Forelimb muscle (tissue), 1 donor: ENCODE measurements around the gene BAIAP3. TPM values are rescaled to one million over a fixed set of nuclear protein-coding genes. Genes with fewer than 3 reads are reported as not detected.
A peak's percentile ranks its signal among the peaks of the same experiment; 100 is the strongest.

Source experiments
- DNase-seq: peaks from one replicate; pipeline ENCODE4 v3.0.0-alpha.2; 2013; ENCODE audit warnings: low read depth
- polyA plus RNA-seq: library from polyadenylated mRNA; unstranded; fragments of 120-200 nt; gene quantifications from one replicate; pipeline ENCODE4 v1.2.1, GENCODE V29; 2013; ENCODE audit not compliant: insufficient read length

The BAIAP3 gene
- polyA plus RNA-seq, 1 donor = 0.65 TPM

DNA sequence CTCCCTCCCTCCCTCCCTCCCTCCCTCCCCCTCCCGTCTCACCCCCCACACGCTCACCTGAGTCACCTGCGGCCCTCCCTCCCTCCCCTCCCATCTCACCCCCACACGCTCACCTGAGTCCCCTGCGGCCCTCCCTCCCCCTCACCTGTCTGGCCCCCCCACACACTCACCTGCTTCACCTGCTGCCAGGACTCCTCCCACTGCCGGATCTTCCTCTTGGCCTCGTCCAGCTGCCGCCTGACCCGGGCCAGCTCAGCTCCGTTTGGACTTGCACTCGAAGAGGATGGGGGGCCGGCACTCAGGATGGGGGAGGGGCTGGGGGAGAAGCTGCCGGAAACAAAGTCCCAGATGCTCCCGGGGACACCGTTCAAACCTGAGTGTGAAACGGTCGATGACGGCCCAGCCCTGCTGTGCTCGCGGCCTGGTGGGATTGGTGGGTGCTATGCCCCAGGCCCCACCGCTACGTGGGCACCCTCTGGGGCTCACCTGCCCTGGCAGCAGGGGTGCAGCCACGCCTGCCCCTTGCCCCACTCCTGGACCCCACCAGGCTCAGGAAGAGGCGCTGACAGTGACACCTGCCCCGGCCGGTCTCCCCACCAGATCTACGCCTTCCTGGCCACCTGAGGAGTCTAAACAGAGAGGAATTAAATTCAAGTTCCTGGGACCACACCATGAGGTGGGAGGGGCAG is 34.2 kb downstream of the BAIAP3 start:
- DNase-seq = no peak

DNA sequence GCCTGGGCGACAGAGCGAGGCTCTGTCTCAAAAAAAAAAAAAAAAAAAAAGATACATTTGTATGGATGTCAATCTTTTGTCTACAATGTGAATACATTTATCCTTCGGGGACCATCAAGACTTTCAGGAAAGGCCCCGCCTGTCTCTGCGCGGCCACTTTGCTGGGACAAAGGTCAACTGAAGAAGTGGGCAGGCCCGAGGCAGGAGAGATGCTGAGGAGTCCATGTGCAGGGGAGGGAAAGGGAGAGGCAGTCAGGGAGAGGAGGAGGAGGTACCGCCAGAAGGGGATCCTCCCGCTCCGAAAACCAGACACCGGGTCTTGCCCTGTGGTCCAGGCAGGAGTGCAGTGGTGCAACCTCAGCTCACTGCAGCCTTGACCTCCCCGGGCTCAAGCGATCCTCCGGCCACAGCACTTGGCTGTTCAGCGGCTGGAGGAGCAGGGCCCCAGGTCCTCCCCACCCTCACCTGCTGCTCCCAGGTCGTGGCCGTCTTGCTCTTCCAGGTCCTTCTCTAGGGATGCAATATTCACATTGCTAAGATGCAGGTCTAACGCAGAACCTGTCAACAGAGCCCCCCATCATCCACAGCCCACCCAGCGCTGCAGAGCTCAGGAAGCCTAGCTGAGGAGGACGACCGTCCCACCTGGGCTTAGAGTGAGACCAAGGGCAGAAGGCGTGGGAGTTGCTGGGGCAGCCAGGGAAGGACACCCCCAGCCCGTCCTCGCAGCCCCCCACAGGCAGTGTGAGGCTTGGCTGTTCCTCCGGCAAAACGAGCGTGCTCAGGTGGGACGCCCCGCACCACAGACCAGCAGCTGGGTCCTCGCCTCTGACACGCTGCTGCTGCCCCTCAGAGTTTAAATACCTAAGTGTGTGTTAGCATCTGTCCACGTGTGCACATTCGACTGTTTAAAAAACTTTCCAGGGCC is 37.9 kb downstream of the BAIAP3 start:
- no peak for DNase-seq

DNA sequence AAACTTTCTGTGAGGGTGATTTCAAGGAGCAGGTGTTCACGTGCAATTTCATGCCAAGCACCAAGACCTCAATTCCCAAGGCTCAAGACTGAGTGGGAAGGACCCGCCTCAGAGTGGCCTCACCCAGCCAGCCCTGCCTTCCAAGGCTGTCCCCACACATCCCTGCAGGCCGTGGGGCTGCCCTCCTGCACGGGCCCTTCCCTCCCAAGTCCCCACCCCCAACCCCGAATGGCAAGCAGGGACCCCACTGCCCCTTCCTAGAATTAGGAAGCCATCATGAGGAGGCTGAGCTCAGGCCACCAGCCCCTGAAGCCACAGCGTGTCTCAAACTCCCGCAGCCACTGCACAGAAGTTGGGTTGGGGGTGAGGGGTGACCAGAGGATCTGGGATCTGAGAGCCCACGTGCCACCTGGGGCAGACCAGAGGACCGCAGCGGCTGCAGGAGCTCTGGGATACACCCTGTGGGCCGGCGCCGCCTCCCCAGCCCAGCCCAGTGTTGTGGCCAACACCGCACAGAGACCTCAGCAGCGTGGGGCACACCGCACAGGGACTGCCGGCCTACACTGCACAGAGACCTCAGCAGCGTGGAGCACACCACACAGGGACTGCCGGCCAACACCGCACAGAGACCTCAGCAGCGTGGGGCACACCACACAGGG is 39.0 kb downstream of the BAIAP3 start:
- DNase-seq = no peak

DNA sequence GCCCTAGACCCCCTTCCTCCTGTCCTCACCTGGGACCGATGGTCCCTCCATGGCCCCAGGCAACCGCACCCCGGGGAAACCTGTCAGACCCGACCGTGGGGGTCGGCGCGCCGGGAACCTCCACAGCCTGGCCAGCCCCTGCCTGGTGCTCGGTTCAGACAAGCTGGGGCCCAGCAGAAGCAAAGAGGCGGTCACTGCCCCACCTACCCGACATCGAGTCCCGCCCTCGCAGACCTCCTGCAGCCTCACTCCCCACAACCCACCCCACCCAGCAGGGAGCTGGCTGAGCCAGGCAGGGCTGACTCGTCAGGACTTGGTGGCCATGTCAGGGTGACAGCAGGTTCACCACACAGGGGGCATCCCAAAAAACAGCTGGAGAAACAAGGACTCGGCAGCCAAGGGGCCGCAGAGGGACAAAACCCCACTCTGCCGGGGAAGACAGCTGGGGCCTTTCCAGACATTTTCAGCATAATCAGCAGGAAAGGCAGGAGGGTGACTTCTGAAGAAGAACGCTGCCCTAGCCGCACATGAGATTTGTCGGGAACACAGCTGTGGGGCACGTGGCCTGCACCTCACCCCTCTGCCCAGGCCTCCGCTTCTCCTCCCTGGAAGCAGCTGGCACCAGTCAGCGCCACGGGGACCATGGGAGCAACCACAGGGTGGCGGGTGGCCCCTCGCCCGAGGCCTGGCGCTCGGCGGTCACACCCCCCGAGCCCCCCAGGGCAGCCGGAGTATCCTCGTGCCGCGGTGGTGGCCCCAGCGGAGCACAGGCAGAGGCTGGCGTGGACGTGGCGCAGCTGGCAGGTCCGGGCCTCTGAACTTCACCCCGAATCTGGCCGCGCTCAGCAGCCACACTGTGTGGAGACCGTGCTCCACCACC is 41.2 kb downstream of the BAIAP3 start:
- no peak for DNase-seq

DNA sequence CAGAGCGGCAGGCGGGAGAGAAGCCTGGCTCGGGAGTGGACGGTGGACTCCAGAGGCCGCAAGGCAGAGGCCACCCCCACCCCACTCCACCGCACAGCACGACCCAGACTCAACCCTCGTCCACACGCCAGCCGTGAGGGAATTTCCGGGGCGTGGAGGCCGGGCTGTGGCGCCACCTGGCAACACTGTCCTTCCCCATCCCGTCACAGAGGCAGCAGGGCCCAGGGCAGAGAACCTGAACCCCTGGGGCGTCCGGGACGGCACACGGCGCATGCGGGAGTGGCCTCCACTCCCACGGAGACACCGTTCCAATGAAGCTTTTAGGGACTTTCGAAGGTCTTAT is 41.8 kb downstream of the BAIAP3 start:
- DNase-seq = no peak

DNA sequence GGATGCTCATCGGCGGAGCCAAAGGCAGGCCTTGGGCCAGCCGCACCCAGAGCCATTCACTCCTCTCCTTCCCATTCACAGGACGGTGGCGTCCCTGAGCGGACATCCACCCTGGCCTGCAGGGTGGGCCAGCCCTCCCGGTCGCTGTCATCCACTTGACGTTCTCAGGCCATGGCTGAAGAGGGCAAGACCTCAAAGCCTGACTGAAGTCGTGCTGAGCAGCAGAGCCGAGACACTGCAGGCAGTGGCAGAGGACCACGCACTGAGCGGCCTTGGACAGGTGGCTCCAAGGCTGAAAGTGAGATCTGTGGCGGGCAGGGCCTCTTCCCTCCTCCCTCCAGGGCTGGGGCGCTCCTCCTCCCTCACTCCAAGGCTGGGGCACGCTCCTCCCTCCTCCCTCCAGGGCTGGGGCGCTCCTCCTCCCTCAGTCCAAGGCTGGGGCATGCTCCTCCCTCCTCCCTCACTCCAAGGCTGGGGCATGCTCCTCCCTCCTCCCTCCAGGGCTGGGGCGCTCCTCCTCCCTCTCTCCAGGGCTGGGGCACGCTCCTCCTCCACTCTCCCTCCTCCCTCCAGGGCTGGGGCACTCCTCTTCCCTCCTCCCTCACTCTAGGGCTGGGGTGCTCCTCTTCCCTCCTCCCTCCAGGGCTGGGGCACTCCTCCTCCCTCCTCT is 42.4 kb downstream of the BAIAP3 start:
- DNase-seq = no peak

DNA sequence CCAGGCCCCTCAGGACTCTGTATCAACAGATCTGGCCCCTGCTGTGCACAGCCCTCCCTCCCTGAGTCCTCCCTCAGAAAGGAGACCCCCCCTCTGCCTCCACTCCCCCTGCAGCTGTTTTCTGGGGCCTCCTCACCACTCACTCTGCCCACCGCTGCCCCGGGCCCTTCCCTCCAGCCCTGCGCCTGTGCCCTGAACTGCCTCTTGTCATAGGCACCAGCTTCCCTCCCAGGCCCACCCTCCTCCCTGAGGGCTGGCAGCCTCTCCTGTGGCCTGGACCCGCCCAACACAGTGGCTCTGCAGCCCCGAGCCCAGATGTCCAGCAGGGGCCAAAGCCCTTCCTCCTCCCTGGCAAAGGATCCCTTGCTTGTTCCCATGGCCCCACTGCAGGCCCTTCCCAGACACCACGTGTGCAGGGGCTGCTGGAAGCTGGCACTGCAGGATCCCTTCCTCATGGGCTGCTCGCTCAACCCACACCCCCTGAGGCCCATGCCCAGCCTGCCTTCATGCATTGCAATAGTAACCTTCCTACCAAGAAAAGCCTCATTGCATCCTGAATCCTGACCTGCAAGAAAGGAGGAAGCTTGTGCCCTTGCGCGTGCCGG is 44.1 kb downstream of the BAIAP3 start:
- DNase-seq = no peak

DNA sequence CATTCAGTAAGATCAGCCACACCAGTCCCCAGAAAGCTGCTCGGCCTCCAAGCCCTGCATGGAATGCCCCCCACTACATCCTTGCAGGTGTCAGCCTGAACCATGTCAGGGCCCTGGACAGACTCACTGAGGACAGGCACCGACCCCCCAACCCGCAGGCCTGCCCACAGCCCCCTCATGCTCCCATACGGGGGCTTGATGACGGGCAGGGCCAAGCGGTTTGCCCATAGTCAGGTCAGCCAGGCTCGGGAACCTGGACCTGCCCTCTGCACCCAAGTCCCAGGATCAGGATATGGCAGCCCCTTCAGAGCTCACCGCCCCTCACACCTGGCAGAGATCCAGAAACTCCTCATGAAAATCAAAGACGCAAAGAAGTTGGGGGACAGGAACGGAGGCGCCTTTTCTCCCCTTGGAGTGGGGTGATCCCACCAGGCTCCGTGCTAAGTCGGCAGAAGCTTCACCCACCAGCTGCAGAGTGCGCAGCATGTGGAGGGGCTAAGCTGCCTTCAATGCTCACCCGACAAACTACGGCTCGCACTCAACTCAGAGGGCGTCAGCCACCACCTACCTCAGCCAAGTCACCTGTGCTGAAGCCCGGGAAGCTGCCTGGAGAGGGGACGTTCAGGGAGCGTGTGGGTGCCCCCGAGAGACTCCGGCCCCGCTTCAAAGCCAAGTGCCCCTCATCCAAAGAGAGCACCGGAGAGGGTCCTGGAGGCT is 44.8 kb downstream of the BAIAP3 start:
- DNase-seq = no peak

DNA sequence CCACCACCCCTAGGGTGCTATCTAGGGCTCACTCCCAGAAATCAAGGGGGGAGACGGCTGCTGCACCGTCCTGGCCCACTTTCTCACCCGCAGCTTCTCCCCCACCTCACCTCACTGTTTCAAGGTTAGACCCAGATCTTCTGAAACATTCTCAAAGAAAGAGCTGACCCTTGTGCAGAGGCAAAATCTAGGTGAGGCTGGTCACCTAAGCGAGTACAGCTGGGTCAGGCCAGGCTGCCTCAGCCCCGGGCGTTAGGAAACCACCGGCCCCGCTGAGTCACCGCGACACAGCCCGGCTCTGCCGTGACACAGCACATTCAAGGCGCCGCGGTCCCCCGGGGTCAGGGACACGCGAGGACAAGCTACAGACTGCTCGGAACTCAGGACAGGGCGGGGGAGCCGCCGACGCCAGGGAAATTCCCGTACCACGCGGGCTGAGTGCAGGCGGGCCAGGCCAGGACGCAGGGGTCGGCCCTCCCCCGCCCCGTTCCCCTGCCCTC is 45.4 kb downstream of the BAIAP3 start:
- DNase-seq = peak; percentile 2

DNA sequence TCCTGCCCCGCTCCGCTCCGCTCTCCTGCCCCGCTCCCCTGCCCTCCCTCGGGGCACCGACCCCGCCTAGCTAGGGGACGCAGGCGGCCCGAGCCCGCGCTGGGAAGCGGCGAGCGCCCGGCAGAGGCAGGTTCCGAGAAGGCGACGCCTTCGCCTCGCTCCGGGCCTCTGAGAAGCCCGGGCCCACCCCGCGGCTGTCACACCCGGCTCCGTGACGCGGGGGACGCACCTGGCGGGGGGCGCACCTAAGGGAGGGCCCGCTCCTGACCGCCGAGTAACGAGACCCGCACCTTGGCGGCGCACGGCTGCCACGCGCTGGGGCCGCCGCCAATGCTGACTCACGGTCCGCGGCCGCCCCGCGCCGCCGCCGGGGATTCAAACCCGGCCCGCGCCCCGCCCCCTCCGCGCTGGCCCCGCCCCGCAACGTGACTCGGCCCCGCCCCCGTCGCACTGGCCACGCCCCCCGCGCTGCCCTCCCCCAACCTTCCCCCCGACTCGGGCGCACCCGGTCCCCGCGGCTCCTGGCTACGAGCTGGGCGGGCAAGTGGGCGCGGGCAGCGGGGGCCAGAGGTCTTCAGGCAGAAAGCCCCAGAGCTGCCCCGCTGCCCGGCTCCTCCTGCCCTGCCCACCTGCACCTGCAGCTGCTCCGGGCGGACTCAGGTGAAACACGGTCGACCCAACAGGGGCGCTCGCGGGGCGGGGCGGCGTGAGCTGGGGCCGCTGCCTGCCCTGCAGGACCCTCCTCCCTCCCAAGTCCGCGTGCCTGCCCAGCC is 46.0 kb downstream of the BAIAP3 start:
- no peak for DNase-seq

DNA sequence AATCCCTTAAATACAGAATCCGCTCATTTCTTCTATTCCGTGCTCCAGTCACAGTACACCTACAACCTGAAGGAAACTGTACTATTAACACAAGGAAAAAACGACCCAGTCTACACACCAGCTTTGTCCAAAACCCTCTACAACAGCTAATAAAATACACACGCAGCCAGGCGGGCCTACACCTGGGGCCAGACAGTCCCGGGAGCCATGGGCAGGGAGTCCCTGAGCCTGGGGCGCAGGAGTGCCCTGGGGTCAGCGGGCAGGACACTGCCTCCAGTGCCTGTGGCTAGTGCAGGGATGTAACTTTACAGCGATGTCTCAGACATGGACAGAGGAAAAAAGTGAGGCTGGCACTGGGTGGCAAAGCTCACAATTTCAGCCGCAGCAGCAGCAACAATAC is 46.8 kb downstream of the BAIAP3 start:
- DNase-seq = no peak

DNA sequence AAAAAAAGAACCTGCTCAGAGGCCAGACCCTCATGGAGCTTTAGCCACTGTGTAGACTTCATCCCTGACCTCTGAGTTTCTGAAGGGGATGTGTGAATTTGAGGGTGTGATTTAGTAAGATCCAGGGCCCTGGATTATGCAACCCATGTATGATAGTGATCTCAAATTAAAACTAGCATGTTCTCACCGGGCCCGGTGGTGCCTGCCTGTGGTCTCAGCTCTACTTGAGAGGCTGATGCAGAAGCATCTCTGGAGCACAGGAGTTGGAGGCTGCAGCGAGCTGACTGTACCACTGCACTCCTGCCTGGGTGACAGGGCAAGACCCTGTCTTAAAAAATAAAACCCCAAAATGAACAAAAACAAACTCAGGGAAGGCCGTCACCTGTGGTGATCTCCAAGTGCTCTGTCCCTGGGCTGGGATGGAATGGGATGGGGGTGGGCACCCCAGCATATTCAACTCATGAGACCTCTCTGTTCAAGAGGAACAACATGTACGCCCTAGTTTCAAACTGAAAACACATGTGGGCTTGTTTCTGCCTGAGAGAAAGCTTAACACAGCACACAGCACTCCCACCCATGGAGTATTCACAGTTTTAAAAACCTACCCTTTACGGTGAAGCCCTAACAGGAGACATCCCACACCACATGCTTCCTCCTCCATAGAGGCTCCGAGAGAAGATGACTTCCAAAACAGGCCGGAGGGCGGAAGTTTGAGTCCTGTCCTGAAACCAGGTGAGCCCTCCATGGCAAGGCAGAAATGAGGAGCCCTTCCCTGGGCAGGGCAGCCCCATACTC is 48.4 kb downstream of the BAIAP3 start:
- no peak for DNase-seq

DNA sequence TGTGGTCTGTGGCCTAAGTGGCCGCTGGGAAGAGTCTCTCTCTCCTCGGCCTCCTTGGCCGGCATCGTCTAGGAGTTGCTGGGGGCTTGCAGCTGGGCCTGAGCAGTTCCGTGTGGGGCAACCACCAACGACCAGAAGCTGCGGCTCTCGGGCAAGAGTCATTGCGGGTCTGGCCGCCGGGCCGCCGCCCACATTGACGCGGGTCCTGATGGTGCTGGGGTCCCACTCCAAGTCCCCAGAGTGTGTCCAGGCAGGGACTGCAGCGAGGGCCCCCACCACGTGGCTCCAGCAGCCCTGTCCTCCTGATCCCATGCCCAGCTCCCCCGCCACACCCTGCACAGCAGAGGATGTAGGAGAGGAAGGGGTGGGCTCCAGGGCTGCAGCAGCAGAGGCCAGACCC is 50.1 kb downstream of the BAIAP3 start:
- DNase-seq = no peak

DNA sequence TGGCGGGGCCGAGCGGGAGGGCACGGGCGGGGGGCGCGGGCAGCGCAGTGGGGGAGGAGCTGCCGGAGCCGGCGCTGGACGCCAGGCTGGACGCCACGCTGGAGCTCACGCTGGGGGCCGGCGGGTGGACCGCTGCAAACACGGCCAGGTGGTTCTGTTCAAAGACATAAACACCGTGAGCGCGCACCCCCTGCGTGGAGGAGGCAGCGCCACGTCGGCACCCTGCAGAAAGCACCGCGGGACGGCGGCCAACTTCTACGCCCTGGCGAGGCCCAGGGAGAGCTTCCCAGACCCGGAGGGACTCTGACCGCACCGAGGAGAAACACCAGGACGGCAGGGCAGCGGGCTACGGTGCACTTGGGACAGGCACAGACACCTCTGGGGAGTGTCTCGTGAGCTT is 51.8 kb downstream of the BAIAP3 start:
- DNase-seq = no peak

DNA sequence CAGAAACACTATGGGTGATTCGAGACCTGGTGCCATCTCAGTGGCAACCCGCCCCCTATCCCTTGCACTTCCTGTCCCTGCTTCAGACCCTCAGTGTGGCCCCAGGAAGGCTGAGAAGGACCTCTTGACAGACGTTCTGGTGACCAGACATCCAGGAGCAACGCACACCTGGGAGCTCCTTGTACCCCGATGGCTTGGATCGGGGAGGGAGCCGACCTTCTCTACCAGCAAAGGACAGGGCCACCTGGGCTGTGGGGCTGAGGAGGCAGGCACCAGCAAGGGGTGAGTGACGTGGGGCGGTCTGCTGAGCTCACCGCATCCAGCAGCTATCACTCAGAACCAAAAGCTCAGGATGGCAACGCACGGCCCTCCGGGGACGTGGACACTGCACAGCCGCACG is 53.9 kb downstream of the BAIAP3 start:
- DNase-seq = no peak

DNA sequence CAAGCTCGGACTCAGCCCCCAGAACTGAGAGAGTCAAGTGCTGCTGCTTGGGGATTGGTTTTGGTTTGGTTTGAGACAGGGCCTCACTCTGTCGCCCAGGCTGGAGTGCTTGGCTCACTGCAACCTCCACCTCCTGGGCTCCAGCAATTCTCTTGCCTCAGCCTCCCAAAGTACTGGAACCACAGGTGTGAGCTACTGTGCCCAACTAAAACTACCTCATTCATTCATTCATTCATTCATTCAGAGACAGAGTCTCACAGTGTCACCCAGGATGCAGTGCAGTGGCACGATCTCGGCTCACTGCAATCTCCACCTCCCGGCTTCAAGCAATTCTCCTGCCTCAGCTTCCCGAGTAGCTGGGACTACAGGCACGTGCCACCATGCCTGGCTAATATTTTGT is 56.3 kb downstream of the BAIAP3 start:
- no peak for DNase-seq

DNA sequence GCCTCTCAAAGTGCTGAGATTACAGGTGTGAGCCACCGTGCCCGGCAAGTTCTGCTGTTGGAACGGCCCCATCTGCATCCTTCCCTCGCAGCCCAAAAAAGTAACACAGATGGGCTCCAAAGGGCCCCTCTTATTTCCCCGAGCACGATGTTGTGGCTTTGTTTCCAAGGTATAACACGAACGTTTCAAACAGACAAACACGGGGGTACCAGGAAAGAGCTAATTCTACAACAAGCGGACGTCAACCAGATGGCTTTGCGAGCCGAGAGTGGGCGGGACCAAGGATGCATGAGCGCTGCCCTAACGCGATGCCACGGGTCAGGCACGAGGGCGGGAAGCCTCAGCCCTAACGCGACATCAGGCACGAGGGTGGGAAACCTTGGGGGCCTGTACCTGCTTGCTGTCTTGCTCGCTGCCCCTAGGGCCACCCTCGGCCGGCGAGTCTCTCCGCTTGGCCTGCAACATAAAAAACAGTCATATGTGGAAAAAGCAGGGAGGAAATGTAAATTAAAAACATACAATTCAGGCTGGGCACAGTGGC is 56.9 kb downstream of the BAIAP3 start:
- DNase-seq = no peak

DNA sequence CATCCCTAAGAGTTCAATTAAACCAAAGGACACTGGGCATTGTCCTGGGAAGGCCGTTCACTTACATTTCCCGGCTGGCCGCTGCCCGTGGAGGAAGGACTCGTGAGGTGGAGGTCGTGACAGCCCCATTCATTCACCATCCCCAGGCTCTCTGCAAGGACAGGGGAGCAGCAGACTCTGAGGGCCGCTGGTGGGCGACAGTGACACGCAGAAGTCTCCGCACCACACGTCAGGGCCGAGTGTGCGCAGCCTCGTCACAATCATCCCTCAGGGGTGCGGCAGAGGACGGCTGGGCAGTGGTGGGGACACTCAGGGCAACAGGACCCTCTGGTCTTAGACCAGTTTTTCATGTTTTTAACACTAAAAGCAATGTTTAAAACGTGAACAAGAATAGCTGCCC is 59.4 kb downstream of the BAIAP3 start:
- no peak for DNase-seq
